ENCODE measurements around the gene SPEG. TPM values are rescaled to one million over a fixed set of nuclear protein-coding genes. Genes with fewer than 3 reads are reported as not detected.

Gene SPEG
- total and polyA plus RNA-seq, 2 of the 13 experiments (the other 11 are each of a cell fraction or from before 2014, with no cell fraction given), result 0.18 to 0.24 TPM

- TF ChIP-seq ZNF496 (CRISPR knock-in tag; IDR thresholded peaks at IDR 0.05; ENCODE audit: insufficient replicate concordance) (no peak), SNAPC2 (CRISPR knock-in tag; IDR thresholded peaks at IDR 0.05) (0 out of 2 replicates have a peak, but pooled peaks have one; percentile 54), FOXA3 (CRISPR knock-in tag; IDR thresholded peaks at IDR 0.05) (peak; percentile 26; the same call in 1 of the 2 replicates), ZNF737 (CRISPR knock-in tag; IDR thresholded peaks at IDR 0.05; ENCODE audit: borderline replicate concordance) (no peak), RAD51 (IDR thresholded peaks at IDR 0.05; ENCODE audit: borderline replicate concordance) (no peak), TBL1XR1 (IDR thresholded peaks at IDR 0.05; ENCODE audit: borderline replicate concordance, low read length, partially characterized antibody) (no peak), AGO1 (IDR thresholded peaks at IDR 0.05; ENCODE audit: low read depth, low read length, poor library complexity, severe bottlenecking) (peak; percentile 35), ZNF354B (CRISPR knock-in tag; IDR thresholded peaks at IDR 0.05) (no peak), ZMYM3 (CRISPR knock-in tag; IDR thresholded peaks at IDR 0.05) (no peak), ZNF205 (CRISPR knock-in tag; IDR thresholded peaks at IDR 0.05) (peak; percentile 58; the same call in 1 of the 2 replicates), CAMTA2 (CRISPR knock-in tag; IDR thresholded peaks at IDR 0.05; ENCODE audit: borderline replicate concordance) (no peak), ZNF790 (CRISPR knock-in tag; IDR thresholded peaks at IDR 0.05; ENCODE audit: borderline replicate concordance) (0 out of 2 replicates have a peak, but pooled peaks have one; percentile 61), E2F5 (CRISPR knock-in tag; conservative IDR thresholded peaks at IDR 0.05) (peak; percentile 54; the same call in 1 of the 2 replicates), ZIK1 (CRISPR knock-in tag; IDR thresholded peaks at IDR 0.05; ENCODE audit: borderline replicate concordance, low read depth) (peak; percentile 75; the same call in 1 of the 2 replicates), ZNF776 (CRISPR knock-in tag; IDR thresholded peaks at IDR 0.05) (peak; percentile 76; the same call in 1 of the 2 replicates), ZNF260 (CRISPR knock-in tag; IDR thresholded peaks at IDR 0.05; ENCODE audit: borderline replicate concordance, low read depth) (no peak), ATRX (CRISPR knock-in tag; IDR thresholded peaks at IDR 0.05; ENCODE audit: borderline replicate concordance) (no peak), ZNF383 (CRISPR knock-in tag; IDR thresholded peaks at IDR 0.05; ENCODE audit: borderline replicate concordance) (no peak), SKIL (CRISPR knock-in tag; IDR thresholded peaks at IDR 0.05; ENCODE audit: borderline replicate concordance) (no peak), ZNF75D (CRISPR knock-in tag; IDR thresholded peaks at IDR 0.05; ENCODE audit: borderline replicate concordance) (no peak), DR1 (CRISPR knock-in tag; IDR thresholded peaks at IDR 0.05) (no peak), SOX6 (IDR thresholded peaks at IDR 0.05) (no peak), SOX6 (CRISPR knock-in tag; IDR thresholded peaks at IDR 0.05) (peak; percentile 57), CEBPB (IDR thresholded peaks at IDR 0.05; ENCODE audit: borderline replicate concordance, low read depth, low read length) (no peak), DNMT3B (CRISPR knock-in tag; conservative IDR thresholded peaks at IDR 0.05) (peak; percentile 77; the same call in 1 of the 2 replicates), ZC3H13 (CRISPR knock-in tag; IDR thresholded peaks at IDR 0.05) (no peak)
- TF ChIP-seq, protein P1, sequence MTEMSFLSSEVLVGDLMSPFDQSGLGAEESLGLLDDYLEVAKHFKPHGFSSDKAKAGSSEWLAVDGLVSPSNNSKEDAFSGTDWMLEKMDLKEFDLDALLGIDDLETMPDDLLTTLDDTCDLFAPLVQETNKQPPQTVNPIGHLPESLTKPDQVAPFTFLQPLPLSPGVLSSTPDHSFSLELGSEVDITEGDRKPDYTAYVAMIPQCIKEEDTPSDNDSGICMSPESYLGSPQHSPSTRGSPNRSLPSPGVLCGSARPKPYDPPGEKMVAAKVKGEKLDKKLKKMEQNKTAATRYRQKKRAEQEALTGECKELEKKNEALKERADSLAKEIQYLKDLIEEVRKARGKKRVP (CRISPR knock-in tag; IDR thresholded peaks at IDR 0.05), result no peak
These were observed 47.1 kb upstream of the SPEG start, which contains the start of gene DNPEP (continued) for GRCh38 chr2:219387306-219388120.
